ENCODE results near the gene SHROOM3.
A peak's percentile ranks its signal among the peaks of the same experiment; 100 is the strongest.

Gene SHROOM3

DNA sequence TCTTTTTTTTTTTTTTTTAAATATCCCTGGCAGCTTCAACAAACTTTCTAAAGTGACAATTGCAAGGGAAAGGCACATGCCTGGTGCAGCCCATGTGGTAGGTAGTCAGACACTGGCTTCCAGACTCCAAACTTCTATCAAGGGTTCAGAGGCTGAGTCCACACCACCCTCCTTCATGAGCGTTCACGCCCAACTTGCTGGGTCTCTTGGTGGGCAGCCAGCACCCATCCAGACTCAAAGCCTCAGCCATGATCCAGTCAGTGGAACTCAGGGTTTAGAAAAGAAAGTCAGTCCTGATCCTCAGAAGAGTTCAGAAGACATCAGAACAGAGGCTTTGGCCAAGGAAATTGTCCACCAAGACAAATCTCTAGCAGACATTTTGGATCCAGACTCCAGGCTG is 321.4 kb downstream of the SHROOM3 start:
- no peak for DNase-seq

DNA sequence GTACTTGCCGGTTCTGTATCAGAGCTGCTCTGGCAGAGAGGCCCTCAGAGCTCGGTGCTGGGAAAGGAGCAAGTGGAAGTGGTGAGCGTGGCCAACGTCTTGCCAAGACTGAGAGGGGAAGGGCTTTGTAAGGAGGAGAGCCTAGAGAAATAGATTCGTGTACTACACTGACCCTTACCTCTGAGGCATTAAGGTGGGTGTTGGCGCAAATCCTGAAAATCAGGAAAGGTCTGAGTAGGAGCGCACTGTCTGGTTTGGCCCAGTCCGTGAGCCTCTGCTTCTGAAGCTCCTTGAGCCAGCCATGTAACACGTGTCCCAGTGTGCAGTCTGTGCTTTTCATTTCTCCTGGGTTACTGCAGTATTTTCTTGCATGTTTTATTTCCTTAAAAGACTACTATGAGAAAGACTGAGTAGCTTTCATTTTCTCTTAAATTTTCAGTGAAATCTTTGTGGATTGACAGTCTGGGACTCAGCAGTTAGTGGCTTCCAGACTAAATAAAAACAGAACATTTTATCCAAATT is 322.4 kb downstream of the SHROOM3 start:
- DNase-seq = no peak

DNA sequence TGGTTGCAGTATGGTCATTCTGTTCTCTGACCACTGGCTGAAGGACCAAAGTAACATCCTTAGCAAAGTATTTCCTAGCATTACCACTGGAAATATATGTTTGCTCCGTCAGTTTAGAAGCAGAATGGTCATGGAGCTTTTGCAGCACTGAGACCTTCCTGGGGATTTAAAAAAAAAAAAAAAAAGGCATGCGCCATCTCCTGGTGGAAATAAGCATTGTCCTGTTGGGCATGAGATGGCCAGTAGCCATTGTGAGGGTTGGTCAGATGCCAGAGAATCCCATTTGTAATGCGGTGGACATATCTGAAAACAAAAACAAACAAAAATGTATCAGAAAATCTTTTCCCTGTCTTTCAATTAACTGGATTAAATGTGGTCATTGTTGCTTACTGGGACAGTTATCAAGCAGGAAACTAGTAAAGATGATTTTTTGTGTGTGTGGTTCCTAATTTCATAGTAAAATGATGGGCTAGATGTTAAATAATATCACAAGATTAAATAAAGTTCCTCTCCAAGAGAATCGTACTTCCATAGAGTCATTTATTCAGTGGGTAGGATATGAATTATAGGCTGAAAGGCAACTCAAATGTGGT is 323.4 kb downstream of the SHROOM3 start:
- DNase-seq = no peak

DNA sequence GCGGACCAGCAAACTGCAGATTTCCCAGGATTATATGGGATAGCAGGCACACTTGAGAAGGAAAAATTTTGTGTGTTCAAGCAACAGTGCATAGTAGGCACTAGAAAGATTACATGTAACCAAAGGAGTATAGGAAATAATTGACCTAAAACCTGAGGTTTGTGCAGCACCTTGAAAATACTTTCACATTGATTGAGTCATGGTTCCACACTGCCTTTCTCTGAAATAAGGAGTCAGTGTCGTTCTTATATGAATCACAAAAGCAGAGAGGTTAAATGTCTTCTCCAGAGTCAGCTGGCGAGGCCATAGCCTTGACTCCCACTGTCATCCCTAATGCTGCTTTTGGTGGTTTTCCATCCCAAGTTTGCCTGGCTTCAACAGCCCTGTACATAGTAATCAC is 324.0 kb downstream of the SHROOM3 start:
- no peak for DNase-seq

DNA sequence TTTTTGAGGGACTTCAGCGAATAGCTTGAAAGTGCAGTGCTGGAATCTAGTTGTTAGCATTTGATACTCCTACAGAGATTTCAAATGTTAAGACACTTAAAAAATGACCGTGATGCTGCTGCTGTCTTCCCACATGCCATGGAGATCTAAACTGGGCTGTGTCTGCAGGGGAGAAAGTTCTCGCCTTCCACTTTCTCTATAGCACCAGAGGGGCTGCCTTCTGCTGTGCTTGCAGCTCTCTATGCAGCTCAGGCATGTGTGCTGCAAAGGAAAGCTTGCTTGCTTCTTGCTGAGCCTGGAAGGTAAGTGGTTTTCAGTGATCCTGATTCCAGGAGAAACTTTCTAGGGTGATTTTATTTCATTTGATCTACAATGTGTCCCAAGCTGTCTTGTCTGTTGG is 325.2 kb downstream of the SHROOM3 start:
- no peak for DNase-seq

GRCh38 chr4:76762137-76763130 is 327.4 kb downstream of the SHROOM3 start:
- DNase-seq = no peak

DNA sequence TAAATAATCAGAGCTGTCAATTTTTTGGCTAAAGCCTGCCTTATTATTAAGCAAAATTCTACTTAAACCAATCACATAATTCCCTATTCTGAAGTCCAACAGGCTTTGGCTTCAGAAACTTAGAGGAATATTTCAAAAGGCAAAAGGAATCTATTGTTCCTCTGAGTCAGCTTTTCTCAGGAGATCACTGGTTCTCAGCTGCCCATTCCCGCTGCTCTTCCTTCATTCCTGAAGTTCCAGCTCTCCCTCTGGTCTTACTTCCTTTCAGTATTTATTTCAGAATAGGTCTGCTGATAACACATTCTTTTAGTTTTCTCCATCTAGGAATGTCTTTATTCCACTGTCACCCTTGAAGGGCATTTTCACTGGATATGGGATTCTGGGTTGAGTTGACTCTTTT is 329.2 kb downstream of the SHROOM3 start:
- DNase-seq = no peak

DNA sequence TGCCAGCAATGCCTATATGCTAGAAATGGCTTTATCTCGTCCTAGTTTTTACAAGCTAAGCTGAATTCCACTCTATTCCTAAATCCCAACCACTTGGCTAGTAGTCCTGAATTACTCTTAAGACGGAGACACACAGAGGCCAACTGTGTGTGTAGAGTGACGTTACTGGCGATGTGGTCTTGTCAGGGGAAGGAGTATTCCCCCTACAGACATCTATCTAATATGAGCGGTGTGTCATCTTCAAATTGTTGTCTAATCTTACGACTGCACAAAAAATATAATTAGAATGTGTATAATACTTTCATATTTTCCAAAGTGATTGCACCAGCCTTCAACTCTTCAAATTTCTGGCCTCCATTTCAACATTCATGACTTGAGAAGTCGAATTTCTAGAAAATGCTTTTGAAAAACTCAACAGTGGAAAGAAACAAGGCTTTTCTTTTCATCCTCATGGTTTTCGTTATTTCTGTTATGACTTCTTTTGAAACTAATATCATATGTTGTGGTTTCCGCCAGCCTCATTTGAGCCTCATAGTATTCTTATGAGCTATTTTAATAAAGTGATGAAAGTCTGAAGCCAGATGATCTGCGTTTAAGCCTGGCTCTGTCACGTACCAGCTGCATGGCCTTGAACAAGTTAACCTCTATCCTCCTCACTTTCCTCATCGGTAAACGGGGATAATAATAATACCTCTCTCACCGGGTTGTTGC is 330.6 kb downstream of the SHROOM3 start:
- DNase-seq = no peak

GRCh38 chr4:76767983-76768382 is 333.0 kb downstream of the SHROOM3 start:
- no peak for DNase-seq

DNA sequence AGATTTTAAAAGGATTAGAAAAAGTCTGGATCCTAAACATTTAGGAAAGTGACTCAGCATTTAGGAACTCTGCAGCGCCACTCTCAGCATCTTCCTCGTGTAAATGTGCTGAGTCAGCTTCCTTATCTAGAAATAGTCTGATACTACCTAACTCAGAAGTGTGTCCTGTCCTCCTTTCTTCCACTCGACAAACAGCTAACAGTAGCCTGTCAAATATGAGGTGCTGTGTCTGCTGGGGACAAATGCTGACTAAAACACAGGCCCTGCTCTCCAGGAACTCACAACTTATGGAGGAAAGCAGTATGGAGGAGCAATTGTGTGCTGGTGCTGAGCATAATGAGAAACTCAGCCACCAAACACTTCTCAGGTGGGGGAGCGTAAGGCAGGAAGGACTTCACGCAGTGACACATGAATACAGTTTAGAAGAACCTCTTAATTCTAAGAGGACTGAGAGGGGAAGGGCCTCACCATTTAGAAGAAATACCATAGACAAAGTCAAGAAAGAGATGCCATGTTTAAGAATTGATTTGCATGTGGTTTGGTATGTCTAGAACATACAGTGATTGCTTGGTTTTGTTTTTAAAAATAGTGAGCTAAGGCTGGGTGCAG is 337.6 kb downstream of the SHROOM3 start:
- DNase-seq = no peak

- no peak for DNase-seq
These were observed 338.7 kb downstream of the SHROOM3 start for GRCh38 chr4:76773766-76774165.

- peak; percentile 45 for DNase-seq
These were observed 344.9 kb downstream of the SHROOM3 start for GRCh38 chr4:76779740-76780459.

- no peak for DNase-seq
These were observed 346.0 kb downstream of the SHROOM3 start for GRCh38 chr4:76780781-76781697.

DNA sequence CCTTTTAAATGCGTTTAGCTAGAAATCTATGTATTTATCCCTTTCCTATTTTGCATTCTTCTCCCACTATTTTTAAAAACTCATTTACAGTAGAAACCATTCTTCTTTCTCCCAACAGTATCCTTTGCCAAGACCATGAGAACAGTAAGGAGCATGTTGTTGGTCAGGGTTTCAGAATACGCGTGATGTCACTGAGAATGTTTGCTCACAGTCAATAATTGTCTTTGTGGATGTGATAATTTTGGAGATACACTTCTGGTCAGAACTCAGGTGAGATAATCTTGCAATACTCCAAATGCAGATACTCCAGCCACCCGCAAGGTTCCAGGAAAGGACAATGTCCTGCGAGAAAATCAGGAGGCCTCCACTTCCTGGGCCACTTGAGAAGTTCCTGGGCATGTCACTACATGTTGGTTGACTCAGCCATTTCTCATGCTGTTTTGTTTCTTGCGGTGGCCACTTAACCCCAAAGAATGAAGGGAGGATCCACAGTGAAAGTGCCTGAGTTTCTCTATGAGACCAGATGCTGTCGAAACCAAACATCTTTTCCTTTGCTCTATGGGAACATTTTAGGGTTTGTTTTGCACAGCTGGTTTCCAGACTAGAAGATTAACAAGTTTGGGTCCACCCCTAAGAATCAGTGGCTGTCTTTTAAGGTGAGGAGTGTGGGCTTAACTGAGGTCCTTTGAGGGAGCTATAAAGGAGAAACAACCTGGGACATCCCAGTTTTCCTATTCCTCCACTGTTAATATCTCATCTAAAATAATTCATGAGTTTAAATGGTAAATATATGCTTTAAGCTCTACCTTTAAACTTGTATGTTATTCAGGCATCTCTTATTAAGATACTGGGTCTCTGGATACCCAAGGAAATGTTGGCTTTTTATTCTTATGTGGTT is 346.9 kb downstream of the SHROOM3 start:
- DNase-seq = peak; percentile 70

DNA sequence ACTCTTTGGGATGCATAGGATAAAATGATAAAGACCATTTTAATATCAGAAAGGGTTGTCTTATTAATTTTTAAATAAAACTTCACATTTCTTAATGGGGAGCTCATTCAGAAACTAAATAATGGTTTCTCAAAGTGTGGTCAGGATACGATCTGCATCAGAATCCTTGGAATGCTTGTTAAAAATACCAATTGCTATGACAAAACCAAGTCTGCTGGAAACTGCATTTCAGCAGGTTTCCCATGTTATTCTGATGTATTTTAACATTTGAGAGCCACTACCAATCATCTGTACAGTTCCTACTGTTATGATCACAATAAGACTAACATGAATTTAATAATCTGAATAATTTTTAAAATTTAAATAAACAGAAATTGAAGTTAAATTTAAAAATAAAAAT is 347.8 kb downstream of the SHROOM3 start:
- no peak for DNase-seq

- no peak for DNase-seq
These were observed 348.8 kb downstream of the SHROOM3 start for GRCh38 chr4:76783836-76784235.

DNA sequence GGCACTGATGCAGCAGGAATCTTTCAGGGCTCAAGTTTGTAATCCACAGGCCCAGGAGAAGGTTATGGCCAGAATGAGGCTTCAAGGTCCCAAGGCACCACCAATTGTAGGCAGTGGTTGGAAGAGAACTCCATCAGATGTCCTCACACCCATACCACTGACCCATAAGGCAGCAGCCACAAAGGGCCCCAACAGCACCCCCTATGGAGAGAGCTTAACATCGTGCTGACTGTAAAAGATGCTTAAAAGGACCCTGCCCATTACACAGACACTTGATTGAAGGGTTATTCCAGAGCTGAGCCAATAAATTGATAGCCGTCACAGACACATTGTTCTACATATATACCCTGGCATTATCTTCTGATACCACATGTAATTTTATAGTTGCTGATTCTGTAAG is 349.2 kb downstream of the SHROOM3 start:
- DNase-seq = no peak

GRCh38 chr4:76787898-76788297 is 352.9 kb downstream of the SHROOM3 start:
- no peak for DNase-seq

DNA sequence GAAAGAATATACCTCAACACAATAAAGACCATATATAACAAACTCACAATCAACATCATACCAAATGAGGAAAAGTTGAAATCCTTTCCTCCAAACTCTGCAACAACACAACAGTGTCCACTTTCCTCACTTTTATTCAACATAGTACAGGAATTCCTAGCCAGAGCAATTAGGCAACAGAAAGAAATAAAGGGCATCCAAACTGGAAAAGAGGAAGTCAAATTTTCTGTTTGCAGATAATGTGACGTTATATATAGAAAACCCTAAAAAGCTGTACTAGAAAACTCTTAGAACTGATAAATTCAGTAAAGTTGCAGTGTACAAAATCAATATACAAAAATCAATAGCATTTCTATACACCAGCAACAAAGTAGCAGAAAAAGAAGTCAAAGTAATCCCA is 355.3 kb downstream of the SHROOM3 start:
- DNase-seq = no peak

DNA sequence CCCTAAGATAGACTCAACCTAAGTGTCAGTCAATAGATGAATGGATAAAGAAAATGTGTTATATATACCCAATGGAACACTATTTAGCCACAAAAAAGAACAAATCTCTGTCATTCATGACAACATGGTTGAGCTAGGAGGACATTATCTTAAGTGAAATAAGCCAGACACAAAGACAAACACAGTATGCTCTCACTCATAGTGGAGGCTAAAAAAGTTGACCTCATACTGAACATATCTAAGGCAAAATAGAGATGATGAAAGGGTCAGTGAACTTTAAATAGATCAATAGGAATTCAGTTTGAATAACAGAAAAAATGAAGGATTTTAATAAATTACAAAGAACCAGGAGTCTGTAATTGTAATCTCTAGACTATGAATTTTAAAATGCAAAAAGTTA is 356.4 kb downstream of the SHROOM3 start:
- DNase-seq = no peak

All from DMS79 treated with DMSO at 0.1 percent for 48 hours (cell line).